Adrenal gland (tissue), 12 donors: ENCODE results near the gene SNX22. TPM values are rescaled to one million over a fixed set of nuclear protein-coding genes. Genes with fewer than 3 reads are reported as not detected.
A peak's percentile ranks its signal among the peaks of the same experiment; 100 is the strongest.

Source experiments
- DNase-seq, 7 donors: peaks; one replicate each; pipeline ENCODE4 v3.0.0-alpha.2; 2019 to 2020
- H3K27ac ChIP-seq, 5 donors: fragments of 200-600 bp; sonication (generic) in 4 of 5; 1 replicate in 3 of 5; 2 replicates in 2 of 5; pipeline versions ENCODE4 v1.5.1 to v1.8.0; 2016 to 2020; ENCODE audit warnings: mild to moderate bottlenecking in 1 of 5
- H3K27me3 ChIP-seq: fragments of 200-600 bp; 2 replicates; pipeline ENCODE4 v1.8.0; 2021
- H3K36me3 ChIP-seq, 2 donors: fragments of 200-600 bp; replicated peaks in 1 of 2; 1 replicate in 1 of 2; 2 replicates in 1 of 2; pipeline versions ENCODE4 v1.5.1 to v1.8.0; 2018 to 2022
- H3K4me1 ChIP-seq, 2 donors: fragments of 200-600 bp; replicated peaks in 1 of 2; 1 replicate in 1 of 2; 2 replicates in 1 of 2; pipeline versions ENCODE4 v1.5.1 to v1.8.0; 2018 to 2021
- H3K4me3 ChIP-seq, 4 donors: fragments of 200-600 bp; sonication (generic) in 3 of 4; one replicate each; pipeline ENCODE4 v1.5.1; 2016 to 2018
- H3K9me3 ChIP-seq, 3 donors: fragments of 200-600 bp; sonication (generic) in 1 of 3; replicated peaks in 1 of 3; 1 replicate in 2 of 3; 2 replicates in 1 of 3; pipeline versions ENCODE4 v1.5.1 to v1.8.0; 2016 to 2021
- CTCF ChIP-seq, 6 experiments: fragments of 450-650 bp in 4 of 6; fragments of 200-600 bp in 2 of 6; sonication (generic) in 1 of 6; IDR thresholded peaks; 1 replicate in 5 of 6; 2 replicates in 1 of 6; pipeline versions ENCODE4 v1.5.1 to v1.8.0; 2016 to 2021; ENCODE audit warnings: antibody characterized with exemption in 6 of 6, mild to moderate bottlenecking in 2 of 6, moderate library complexity in 1 of 6
- POLR2A ChIP-seq, 2 donors: fragments of 450-650 bp; IDR thresholded peaks; one replicate each; pipeline ENCODE4 v1.6.1; 2017; ENCODE audit warnings: antibody characterized with exemption in 2 of 2, mild to moderate bottlenecking in 2 of 2, moderate library complexity in 1 of 2
- WGBS, 4 donors: extraction: QIAGEN DNeasy Blood & Tissue Kit in 2 of 4; methylation state at CpG; one replicate each; pipeline versions ENCODE4 v1.1.5 to v1.1.7; 2013 to 2017; 5-methylcytosine and 5-hydroxymethylcytosine counted together
- intact Hi-C, 2 donors: fragments of 100-400 bp; cut with DNase I; formaldehyde crosslinking; loops; one replicate each; pipeline versions ENCODE4 v1.14.1 to v1.15.0; 2022 to 2023
- polyA plus RNA-seq, 3 donors: library from polyadenylated mRNA; stranded (reverse); fragments of 200-250 nt in 2 of 3; fragments of 350-450 nt in 1 of 3; fragmentation: Illumina TruSeq in 1 of 3; extraction: RNeasy Lipid Tissue Mini Kit (QIAGEN cat#74804) in 1 of 3; gene quantifications; one replicate each; pipeline ENCODE4 v1.2.3, GENCODE V29; 2013 to 2014
- total RNA-seq, 9 donors: library from RNA; depleted of rRNA in 4 of 9; stranded (reverse); fragments of >200 nt in 4 of 9; fragments of 120-200 nt in 1 of 9; fragmentation: NEBNext Ultra II Directional in 1 of 9; extraction: Animal tissue kit (Norgen Biotek cat#: 25700) in 1 of 9; gene quantifications; one replicate each; pipeline versions ENCODE4 v1.1.0 to v1.2.4, GENCODE V29; 2013 to 2023
- donor health status: healthy with polysubstance abuse.
- donor health status: Bipolar disorder and iron deficiency.
- donor health status: DM: yes; HTN: yes; CAD: no.
- donor health status: DM: no; HTN: no; CAD: no.
- donor health status: DM: no; HTN: no; CAD: no.
- donor health status: DM: yes; HTN: yes; CAD: no.

Gene SNX22
- total and polyA plus RNA-seq, 12 donors, result 0.15 to 3.1 (median 1.0) TPM

- DNase-seq, result peak in 3 of 7 donors; percentile 45 to 57 (median 49)
- peaks cover 23 to 47% of the 10 kb centered on the region in 2 donors for H3K4me1 ChIP-seq
These were observed 7.0 kb downstream of the SNX22 start for GRCh38 chr15:64158363-64159134.

GRCh38 chr15:64161688-64162477 is 10.4 kb downstream of the SNX22 start:
- 29 to 39% (median 33%) methylated on average over 12 of the region's 12 CpGs for WGBS, 4 donors
- TF ChIP-seq POLR2A (IDR thresholded peaks at IDR 0.05) (no peak), CTCF (IDR thresholded peaks at IDR 0.05) (no peak)
- intact Hi-C loops, result no loop called here
- no peaks in the 10 kb centered on the region for H3K9me3 ChIP-seq
- H3K27me3 ChIP-seq, result no peaks in the 10 kb centered on the region
- H3K4me1 ChIP-seq, result peaks cover 31 to 59% of the 10 kb centered on the region in 2 donors
- H3K4me3 ChIP-seq, result peak overlapping the region in 3 of 4 donors; percentile 60 to 91 (median 74)
- H3K36me3 ChIP-seq, result peaks cover 0 to 50% of the 10 kb centered on the region in 2 donors
- peak overlapping the region; percentile 63 to 91 (median 77) for H3K27ac ChIP-seq
- peak in 1 of 7 donors; percentile 56 for DNase-seq

More at GRCh38 chr15:64158363-64159134, 7.0 kb downstream of the SNX22 start:
- intact Hi-C loops, result no loop called here
- Histone ChIP-seq H3K4me3 (no peak overlapping the region), H3K9me3 (no peaks in the 10 kb centered on the region), H3K27me3 (no peaks in the 10 kb centered on the region), H3K27ac (peak overlapping the region in 2 of 5 donors; percentile 36 to 41), H3K36me3 (peaks cover 0 to 81% of the 10 kb centered on the region in 2 donors)
- WGBS, 4 donors, result 63 to 75% (median 64%) methylated on average over 11 of the region's 11 CpGs
- no peak for TF ChIP-seq POLR2A (IDR thresholded peaks at IDR 0.05)
- no peak for TF ChIP-seq CTCF (IDR thresholded peaks at IDR 0.05)

DNA sequence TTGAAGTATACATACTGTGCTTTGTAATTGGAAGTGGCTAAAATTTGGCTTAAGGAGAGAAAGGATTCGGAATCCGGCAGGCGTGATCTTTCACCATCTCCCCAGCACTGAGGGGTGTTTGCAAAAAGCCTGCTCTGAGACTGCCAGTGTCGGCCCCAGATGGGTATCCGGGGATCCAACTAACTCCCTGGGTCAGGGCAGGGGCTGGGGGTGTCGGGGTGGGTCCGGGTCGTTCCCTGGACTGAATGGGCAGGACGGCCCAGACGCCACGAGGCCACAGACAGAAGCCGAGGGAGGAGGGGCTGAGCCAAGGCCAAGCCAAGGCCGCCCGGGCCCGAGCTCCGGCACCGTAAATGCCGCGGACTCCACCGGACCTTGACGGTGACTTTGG is 10.9 kb downstream of the SNX22 start:
- 0 to 1% (median 0%) methylated on average over 20 to 21 of the region's 21 CpGs for WGBS, 4 donors
- intact Hi-C loops, result no loop called here
- peaks cover 0 to 44% of the 10 kb centered on the region in 2 donors for H3K36me3 ChIP-seq
- H3K4me3 ChIP-seq, result peak overlapping the region; percentile 53 to 91 (median 67)
- H3K9me3 ChIP-seq, result no peaks in the 10 kb centered on the region
- peak in 1 of 7 donors; percentile 73 for DNase-seq
- TF ChIP-seq CTCF (IDR thresholded peaks at IDR 0.05), result no peak
- TF ChIP-seq POLR2A (IDR thresholded peaks at IDR 0.05), result no peak
- peak overlapping the region; percentile 63 to 91 (median 77) for H3K27ac ChIP-seq
- H3K4me1 ChIP-seq, result peaks cover 31 to 59% of the 10 kb centered on the region in 2 donors
- H3K27me3 ChIP-seq, result no peaks in the 10 kb centered on the region
